Activated CD8-positive, alpha-beta memory T cell treated with anti-CD3 and anti-CD28 coated beads for 48 hours (primary cell): Measurements from ENCODE around the gene ACP7.
"Not testable (repeated sequence)": the region's sequence is repeated elsewhere in the genome, so short reads cannot be mapped to it uniquely, and the experiment has no call there.

ENCODE experiments used
- DNase-seq, 3 experiments: peaks; one replicate each; pipeline ENCODE4 v3.0.0-alpha.2; 2020; ENCODE audit warnings: low read depth in 2 of 3, low spot score in 2 of 3

Gene ACP7

DNA sequence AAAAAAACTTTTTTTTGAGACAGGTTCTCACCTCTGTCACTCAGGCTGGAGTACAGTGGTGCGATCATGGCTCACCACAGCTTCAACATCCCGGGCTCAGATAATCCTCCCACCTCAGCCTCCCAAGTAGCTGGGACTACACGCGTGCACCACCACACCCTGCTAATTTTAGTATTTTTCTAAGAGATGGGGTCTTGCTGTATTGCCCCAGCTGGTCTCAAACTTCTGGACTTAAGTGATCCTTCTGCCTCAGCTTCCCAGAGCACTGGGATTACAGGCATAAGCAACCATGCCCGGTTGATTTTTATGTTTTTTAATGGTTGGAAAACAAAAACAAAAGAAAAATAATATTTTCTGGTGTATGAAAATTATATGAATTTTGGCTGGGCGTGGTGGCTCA is 9.2 kb upstream of the ACP7 start:
- DNase-seq = no peak

GRCh38 chr19:39077323-39077722 is 6.8 kb upstream of the ACP7 start:
- no peak for DNase-seq

DNA sequence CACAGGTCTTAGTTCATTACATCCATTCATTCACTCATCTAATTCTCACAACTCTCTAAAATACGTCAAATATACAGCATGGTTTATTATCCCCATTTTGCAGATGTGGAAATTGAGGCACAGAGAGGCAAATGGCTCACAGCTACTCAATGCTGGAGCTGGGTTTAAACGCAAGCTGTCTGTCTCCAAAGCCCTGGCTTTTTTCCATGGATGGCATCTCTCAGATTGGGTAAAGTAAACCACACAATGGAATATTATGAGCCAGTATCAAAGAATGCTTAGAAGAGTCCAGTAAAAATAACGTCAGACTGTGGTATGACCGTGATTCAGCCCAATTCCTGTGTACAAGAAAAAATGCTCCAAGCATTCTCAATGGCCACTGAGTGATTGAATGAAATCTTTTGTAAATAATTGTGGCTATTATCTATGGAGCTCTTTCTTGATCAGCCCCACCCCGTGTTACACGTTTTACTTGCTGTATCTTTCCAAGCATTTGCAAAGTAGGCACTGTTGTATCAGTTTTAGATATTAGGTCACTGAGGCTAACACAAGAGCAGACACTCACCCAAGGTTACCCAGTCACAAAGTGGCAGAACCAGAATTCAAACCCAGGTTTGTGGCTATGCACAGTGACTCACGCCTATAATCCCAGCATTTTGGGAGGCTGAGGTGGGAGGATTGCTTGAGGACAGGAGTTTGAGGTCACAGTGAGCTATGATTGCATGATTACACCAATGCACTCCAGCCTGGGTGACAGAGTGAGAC is 5.5 kb upstream of the ACP7 start:
- DNase-seq = no peak

DNA sequence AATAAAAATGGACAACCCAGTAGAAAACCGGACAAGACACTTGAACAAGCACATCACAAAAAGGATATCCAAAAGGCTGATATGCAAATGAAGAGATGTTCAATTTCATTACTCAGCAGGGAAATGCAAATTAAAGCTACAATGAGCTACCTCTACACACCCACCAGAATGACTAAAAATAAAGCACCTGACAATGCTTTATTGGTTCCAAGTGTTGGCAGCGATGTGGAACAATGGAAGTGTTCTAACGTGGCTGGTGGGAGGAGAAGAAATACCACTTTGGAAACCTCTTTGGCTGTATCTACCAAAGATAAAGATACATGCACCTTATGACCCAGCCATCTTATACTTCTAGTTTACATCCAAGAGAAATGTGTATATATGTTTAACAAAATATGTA is 3.7 kb upstream of the ACP7 start:
- DNase-seq = no peak

DNA sequence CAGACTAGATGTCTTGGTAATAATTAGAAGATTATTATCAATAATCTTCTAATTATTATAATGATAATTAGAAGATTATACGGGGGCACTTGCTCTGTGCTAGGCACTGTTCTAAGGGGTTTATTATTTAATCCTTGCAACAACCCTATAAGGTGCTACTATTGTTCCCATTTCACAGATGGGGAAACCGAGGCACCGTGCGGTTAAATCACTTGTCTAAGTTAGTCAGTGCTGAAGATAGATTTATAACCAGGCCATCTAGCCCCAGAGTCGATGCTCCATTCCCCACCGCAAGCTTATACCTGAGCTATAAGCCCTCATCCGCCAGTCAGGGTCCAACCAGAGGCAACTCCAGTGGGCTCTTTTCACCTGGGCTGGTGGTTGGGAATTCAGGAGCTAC is 2.0 kb upstream of the ACP7 start:
- no peak for DNase-seq

DNA sequence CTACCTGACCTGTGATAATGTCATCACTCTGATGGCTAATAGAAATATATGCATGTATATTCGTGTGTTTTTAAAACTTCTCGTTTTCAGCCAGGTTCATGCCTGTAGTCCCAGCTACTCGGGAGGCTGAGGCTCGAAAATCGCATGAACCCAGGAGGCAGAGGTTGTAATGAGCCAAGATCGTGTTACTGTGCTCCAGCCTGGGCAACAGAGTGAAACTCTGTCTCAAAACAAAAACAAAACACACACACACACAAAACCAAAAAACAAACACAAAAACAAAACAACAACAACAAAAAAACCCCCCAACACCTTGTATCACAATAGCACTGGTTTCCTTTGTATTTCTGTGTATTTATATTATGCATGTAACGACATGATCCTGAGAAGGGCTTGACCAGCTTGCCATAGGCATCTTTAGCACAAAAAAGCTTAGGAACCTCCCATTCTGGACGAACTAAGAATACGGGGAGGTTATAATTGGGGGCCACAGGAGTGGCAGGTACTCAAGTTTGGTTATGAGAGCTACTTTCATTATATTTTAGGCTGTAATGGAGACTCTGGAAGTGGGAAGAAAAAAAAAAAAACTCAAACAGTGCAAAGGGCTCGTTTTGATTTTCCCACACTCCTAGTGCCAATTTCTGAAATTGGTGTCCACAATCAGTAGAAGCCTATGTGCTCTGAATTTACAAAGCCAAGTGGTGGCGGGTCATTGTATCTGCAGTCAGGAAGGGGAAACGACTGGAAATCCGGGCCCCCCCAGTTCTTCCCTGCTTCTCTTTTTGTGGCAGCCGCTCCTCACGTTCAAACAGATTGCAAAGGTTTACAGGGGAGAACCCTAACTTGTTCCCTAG is 1.2 kb upstream of the ACP7 start:
- no peak for DNase-seq

- DNase-seq = no peak
Measured at GRCh38 chr19:39083599-39083982, 577 bp upstream of the ACP7 start.

DNA sequence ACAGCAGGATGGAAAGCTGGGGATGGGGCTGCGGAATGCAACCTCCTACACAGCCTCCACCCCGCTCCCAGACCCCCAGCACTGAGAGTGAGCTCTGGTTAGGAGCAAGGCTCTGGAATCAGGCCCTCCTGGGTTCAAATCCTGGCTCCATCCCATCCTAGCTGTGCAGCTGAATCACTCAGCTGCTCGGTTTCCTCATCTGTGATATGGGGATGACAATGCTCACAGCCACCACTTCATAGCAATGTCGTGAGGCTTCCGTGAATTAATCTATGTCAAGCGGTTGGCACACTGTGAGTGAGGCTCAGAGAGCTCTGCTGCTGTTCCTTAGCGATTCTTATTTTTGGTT is 538 bp downstream of the ACP7 start:
- DNase-seq = no peak

DNA sequence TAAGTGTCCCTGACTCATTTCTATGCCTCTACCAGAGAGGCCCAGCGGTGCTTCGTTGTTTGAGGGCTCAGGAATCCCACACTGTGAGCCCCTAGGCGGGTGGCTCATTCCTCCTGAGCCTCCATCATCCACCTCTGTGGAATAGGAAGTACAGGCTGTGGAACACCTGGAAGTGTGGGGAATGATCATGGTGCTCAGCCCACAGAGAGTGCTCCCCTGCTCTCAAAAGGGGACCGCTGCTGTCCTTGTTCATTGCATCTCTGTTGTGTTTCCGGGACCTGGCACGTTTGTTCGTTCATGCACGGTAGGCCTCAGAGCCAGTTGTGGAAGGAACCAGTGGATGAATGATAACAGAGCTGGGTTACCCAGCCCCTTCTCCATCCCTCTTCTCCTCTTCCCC is 1.2 kb downstream of the ACP7 start:
- DNase-seq = no peak

GRCh38 chr19:39086386-39086785 is 2.2 kb downstream of the ACP7 start:
- DNase-seq = no peak

GRCh38 chr19:39087907-39088686 is 3.9 kb downstream of the ACP7 start:
- no peak for DNase-seq

- not testable (repeated sequence) for DNase-seq
Measured at GRCh38 chr19:39090016-39090415, 5.8 kb downstream of the ACP7 start.

DNA sequence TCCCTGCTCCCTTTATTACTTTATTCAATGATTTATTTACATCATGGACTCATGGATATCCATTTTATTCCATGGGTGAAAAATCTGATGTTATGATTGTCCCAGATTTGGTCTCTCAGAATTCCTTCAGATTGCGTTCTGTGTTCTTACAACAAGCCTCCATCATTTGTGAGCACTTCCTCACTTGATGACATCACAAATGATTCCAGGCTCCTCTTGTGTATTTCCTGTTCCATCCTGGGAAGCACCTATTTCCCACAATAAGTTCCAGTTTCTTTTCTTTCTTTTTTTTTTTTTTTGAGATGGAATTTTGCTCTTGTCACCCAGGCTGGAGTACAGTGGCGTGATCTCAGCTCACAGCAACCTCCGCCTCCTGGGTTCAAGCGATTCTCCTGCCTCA is 6.7 kb downstream of the ACP7 start:
- no peak for DNase-seq

DNA sequence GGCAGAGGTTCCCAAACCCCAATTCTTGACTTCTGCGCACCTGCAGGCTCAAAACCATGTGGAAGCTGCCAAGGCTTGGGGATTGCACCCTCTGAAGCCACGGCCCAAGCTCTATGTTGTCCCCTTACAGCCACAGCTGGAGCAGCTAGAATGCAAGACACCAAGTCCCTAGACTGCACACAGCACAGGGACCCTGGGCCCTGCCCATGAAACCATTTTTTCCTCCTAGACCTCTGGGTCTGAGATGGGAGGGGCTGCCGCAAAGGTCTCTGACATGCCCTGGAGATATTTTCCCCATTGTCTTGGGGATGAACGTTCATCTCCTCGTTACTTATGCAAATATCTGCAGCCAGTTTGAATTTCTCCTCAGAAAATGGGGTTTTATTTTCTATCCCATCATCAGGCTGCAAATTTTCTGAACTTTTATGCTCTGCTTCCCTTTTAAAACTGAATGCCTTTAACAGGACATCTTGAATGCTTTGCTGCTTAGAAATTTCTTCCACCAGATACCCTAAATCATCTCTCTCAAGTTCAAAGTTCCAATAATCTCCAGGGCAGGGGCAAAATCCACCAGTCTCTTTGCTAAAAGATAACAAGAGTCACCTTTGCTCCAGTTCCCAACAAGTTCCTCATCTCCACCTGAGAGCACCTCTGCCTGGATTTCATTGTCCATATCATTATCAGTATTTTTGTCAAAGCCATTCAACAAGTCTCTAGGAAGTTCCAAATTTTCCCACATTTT is 11.8 kb downstream of the ACP7 start:
- not testable (repeated sequence) for DNase-seq

GRCh38 chr19:39097299-39097698 is 13.1 kb downstream of the ACP7 start:
- DNase-seq = no peak

GRCh38 chr19:39097721-39098120 is 13.6 kb downstream of the ACP7 start:
- no peak for DNase-seq

GRCh38 chr19:39098365-39099269 is 14.4 kb downstream of the ACP7 start:
- DNase-seq = no peak

GRCh38 chr19:39099341-39099740 is 15.2 kb downstream of the ACP7 start:
- DNase-seq = no peak

DNA sequence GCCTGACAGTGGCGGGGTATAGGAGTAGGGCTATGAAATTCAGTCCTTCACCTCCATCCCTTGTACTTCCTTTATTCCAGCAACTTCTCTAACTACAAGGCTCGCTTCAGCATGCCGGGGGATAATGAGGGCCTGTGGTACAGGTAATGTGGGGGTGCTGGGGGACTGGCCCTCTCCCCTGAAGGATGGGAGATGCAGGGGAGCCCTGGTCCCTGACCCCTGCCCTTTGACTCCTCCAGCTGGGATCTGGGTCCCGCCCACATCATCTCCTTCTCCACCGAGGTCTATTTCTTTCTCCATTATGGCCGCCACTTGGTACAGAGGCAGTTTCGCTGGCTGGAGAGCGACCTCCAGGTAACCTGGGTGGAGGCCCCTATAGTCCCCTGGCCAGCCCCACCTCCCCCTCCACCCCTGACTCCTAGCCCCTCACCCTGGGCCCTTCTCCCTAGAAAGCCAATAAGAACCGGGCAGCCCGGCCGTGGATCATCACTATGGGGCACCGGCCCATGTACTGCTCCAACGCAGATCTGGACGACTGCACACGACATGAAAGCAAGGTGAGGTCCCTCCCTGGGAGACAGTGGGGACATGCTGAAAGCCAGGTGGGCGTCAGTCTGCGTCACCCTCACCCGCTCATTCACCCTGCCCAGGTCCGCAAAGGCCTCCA is 16.5 kb downstream of the ACP7 start:
- no peak for DNase-seq

DNA sequence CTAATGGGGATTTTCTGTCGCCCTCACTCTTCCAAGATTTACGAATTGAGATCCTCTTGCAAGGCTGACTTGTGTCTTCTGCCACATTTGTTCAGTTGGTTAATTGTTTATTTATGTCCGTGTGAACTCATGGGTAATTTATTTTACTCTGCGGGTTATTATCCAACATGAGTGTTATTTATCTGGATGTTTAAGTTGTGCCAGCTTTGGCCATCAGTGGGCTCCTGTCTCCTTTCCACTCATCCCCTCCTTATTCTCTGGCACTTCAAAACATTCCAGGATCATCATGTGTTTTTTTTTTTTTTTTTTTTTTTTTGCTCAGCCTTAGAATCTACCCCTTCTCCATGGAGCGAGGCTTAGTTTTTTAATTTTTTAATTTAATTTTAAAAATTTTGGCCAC is 19.0 kb downstream of the ACP7 start:
- no peak for DNase-seq
